Measurements from ENCODE around the gene ZNRF4. TPM values are rescaled to one million over a fixed set of nuclear protein-coding genes. Genes with fewer than 3 reads are reported as not detected.
"Not testable (repeated sequence)": the region's sequence is repeated elsewhere in the genome, so short reads cannot be mapped to it uniquely, and the experiment has no call there.

Gene ZNRF4, protein sequence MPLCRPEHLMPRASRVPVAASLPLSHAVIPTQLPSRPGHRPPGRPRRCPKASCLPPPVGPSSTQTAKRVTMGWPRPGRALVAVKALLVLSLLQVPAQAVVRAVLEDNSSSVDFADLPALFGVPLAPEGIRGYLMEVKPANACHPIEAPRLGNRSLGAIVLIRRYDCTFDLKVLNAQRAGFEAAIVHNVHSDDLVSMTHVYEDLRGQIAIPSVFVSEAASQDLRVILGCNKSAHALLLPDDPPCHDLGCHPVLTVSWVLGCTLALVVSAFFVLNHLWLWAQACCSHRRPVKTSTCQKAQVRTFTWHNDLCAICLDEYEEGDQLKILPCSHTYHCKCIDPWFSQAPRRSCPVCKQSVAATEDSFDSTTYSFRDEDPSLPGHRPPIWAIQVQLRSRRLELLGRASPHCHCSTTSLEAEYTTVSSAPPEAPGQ
- polyA plus RNA-seq (2012; ENCODE audit: missing spikeins): not detected

DNA sequence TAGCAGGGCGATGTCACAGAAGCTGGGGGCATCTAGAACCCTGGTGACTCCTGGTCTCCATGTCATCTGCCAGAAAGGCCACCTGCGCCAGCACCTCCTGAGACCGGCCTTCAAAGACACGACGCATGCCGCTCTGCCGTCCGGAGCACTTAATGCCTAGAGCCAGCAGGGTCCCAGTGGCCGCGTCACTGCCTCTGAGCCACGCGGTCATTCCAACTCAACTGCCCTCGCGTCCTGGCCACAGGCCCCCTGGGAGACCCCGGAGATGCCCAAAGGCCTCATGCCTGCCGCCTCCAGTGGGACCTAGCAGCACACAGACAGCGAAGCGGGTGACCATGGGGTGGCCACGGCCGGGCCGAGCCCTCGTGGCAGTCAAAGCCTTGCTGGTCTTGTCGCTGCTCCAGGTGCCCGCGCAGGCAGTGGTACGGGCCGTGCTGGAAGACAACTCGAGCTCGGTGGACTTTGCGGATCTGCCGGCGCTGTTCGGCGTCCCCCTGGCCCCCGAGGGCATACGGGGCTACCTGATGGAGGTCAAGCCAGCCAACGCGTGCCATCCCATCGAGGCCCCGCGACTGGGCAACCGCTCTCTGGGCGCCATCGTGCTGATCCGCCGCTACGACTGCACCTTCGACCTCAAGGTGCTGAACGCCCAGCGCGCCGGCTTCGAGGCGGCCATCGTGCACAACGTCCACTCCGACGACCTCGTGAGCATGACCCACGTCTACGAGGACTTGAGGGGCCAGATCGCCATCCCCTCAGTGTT, at the start of gene ZNRF4:
ZNRF4 (plus strand) TSS at position 51 of the 763 bp plus-strand sequence; CDS start at position 126, 75 bp downstream.
- DNase-seq (ENCODE audit: insufficient read length): no peak
- no peak for TF ChIP-seq POLR2AphosphoS5 (IDR thresholded peaks at IDR 0.05; ENCODE audit: low read depth, low read length)
- no peak for TF ChIP-seq POLR2A (IDR thresholded peaks at IDR 0.05; ENCODE audit: low read depth, low read length)
- no peak for TF ChIP-seq TAF1 (IDR thresholded peaks at IDR 0.05; ENCODE audit: borderline replicate concordance, low read depth, low read length)
- FAIRE-seq: no peak

GRCh38 chr19:5406198-5406597, 49.0 kb upstream of the ZNRF4 start:
- FAIRE-seq; DNase-seq (ENCODE audit: insufficient read length): not testable (repeated sequence)

DNA sequence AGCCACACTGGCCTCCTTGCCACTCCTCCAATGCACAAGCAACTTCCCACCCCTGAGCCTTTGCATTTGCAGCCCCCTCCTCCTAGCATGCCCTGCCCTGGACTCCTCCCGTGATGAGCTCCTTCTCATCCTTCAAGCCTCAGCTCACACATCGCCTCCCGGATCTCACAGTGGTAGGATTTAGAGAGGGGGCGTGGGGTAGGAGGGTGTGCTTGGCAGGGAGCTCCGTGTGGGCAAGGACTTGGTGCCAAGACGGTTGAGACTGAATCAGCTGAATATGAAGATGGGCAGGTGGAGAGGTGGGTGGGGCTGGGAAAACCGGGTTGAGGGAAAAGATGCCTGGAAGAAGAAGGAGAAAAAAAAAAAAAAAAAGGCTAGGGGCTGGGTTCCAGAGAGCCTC, 48.4 kb upstream of the ZNRF4 start:
- FAIRE-seq (no peak), DNase-seq (ENCODE audit: insufficient read length) (no peak)
- TF ChIP-seq POLR2AphosphoS5 (IDR thresholded peaks at IDR 0.05; ENCODE audit: low read depth, low read length) (no peak), POLR2A (IDR thresholded peaks at IDR 0.05; ENCODE audit: low read depth, low read length) (no peak), TAF1 (IDR thresholded peaks at IDR 0.05; ENCODE audit: borderline replicate concordance, low read depth, low read length) (no peak)

- FAIRE-seq (no peak), DNase-seq (ENCODE audit: insufficient read length) (no peak)
- TF ChIP-seq POLR2A (IDR thresholded peaks at IDR 0.05; ENCODE audit: low read depth, low read length) (no peak), TAF1 (IDR thresholded peaks at IDR 0.05; ENCODE audit: borderline replicate concordance, low read depth, low read length) (no peak), POLR2AphosphoS5 (IDR thresholded peaks at IDR 0.05; ENCODE audit: low read depth, low read length) (no peak)
Observed at GRCh38 chr19:5407356-5407755, 47.9 kb upstream of the ZNRF4 start.

DNA sequence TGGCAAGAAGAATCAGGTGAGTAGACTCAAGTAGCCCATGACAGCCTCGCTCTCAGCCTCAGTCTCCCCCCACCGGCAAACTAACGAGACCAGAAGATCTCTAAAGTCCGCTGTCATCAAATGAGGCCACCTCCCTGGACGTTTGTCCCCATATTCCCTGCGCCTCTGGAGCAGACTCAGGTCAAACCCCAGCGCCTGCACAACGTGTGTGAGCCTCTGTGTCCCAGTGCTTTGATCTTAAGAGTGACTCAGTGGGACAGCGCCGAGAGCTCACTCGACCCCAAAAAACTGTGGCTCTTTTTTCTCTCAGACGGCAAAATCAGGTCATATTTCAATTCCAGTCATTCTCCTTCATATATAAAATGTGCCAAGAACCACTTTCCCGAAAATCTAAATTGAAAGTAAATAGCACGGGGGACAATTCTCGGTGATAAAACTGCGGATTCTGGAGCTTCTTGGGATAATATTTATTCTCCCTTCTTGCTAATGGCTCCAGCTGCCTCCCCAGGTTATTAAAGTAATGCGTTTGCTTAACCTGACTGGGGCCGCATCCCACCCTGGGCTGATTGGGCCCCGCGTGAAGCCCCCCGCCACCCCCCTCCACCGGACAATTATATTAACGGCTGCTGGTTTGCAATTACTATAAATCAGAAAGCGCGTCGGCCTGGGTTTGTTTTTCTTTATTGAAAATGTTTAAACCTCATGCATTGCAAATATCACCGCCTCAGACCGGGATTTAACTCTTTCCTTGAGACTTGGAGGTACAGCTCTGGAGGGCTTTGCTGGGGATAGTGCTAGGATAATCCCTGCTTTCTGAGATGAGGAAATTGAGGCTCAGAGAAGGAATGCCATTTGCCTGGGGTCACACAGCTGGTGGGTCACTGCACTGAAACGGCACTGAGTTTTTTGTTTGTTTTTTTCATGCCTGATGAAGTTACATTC, 37.5 kb upstream of the ZNRF4 start:
- FAIRE-seq (no peak), DNase-seq (ENCODE audit: insufficient read length) (no peak)
- TF ChIP-seq POLR2AphosphoS5 (IDR thresholded peaks at IDR 0.05; ENCODE audit: low read depth, low read length) (no peak), POLR2A (IDR thresholded peaks at IDR 0.05; ENCODE audit: low read depth, low read length) (no peak), TAF1 (IDR thresholded peaks at IDR 0.05; ENCODE audit: borderline replicate concordance, low read depth, low read length) (no peak)

- FAIRE-seq (no peak), DNase-seq (ENCODE audit: insufficient read length) (no peak)
- TF ChIP-seq POLR2AphosphoS5 (IDR thresholded peaks at IDR 0.05; ENCODE audit: low read depth, low read length) (no peak), POLR2A (IDR thresholded peaks at IDR 0.05; ENCODE audit: low read depth, low read length) (no peak), TAF1 (IDR thresholded peaks at IDR 0.05; ENCODE audit: borderline replicate concordance, low read depth, low read length) (no peak)
Observed at GRCh38 chr19:5418677-5419076, 36.5 kb upstream of the ZNRF4 start.

GRCh38 chr19:5420953-5421352, 34.3 kb upstream of the ZNRF4 start:
- FAIRE-seq: no peak
- DNase-seq (ENCODE audit: insufficient read length): no peak
- TF ChIP-seq TAF1 (IDR thresholded peaks at IDR 0.05; ENCODE audit: borderline replicate concordance, low read depth, low read length): no peak
- no peak for TF ChIP-seq POLR2AphosphoS5 (IDR thresholded peaks at IDR 0.05; ENCODE audit: low read depth, low read length)
- TF ChIP-seq POLR2A (IDR thresholded peaks at IDR 0.05; ENCODE audit: low read depth, low read length): no peak

GRCh38 chr19:5423567-5424125, 31.6 kb upstream of the ZNRF4 start:
- DNase-seq (ENCODE audit: insufficient read length) (no peak), FAIRE-seq (no peak)
- TF ChIP-seq POLR2AphosphoS5 (IDR thresholded peaks at IDR 0.05; ENCODE audit: low read depth, low read length) (no peak), TAF1 (IDR thresholded peaks at IDR 0.05; ENCODE audit: borderline replicate concordance, low read depth, low read length) (no peak), POLR2A (IDR thresholded peaks at IDR 0.05; ENCODE audit: low read depth, low read length) (no peak)

DNA sequence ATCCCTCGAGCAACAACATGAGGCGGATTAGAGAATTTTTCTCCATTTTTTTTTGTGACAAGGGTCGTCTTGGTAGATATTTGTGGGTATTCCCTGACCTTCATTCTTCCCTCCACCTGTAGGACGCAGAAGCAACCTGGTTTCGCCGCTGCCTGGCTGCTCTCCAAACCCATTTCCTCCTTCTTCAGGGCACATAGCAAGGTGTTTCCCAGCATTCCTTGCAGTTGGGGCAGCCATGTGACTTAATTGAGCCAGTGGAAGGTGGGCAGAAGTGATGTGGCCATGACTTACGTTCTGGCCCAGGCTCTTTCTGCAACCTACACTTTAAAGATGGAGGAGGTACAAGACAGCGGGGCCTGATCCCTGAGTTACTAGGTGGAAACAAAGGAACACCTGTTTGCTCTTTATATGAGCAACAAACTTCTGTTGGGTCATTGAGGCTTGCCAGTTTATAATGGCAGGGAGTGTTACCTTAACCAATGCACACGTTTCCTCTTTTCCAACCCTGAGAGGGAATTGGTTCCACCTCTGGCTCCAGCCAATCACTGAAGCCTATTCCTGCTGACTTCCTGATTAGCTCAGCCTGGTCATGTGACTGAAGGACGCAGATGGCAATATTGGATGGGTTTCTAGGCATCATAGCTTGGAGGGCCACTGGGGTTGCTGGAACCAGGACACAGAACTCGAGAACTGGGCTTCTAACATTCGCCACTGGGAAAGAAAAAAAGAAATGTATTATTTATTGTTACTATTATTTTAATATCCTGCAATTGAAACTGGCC, 30.8 kb upstream of the ZNRF4 start:
- no peak for DNase-seq (ENCODE audit: insufficient read length)

DNA sequence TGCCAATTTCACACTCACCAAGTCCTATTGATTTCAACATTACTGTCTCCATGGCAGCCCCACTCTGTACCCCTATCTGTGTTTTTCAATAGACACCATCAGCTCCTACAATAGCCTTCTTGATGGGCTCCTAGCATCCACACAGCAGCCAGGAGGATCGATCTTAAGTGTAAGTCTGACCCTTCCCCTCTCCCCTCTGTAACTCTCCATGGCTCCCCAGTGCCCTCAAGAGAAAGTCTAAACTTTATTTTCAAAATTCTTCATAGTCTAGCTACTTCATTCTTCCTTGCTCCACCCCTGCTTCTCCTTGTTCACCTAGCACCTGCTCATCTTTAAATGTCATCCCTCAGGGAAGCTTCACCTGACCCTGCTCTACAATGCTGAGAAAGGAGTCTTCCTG, 30.0 kb upstream of the ZNRF4 start:
- FAIRE-seq (no peak), DNase-seq (ENCODE audit: insufficient read length) (no peak)
- TF ChIP-seq POLR2A (IDR thresholded peaks at IDR 0.05; ENCODE audit: low read depth, low read length) (no peak), TAF1 (IDR thresholded peaks at IDR 0.05; ENCODE audit: borderline replicate concordance, low read depth, low read length) (no peak)

More for the DNA sequence above, 30.8 kb upstream of the ZNRF4 start:
- no peak for FAIRE-seq
- TF ChIP-seq POLR2A (IDR thresholded peaks at IDR 0.05; ENCODE audit: low read depth, low read length): no peak
- TF ChIP-seq TAF1 (IDR thresholded peaks at IDR 0.05; ENCODE audit: borderline replicate concordance, low read depth, low read length): no peak
- no peak for TF ChIP-seq POLR2AphosphoS5 (IDR thresholded peaks at IDR 0.05; ENCODE audit: low read depth, low read length)
